Measurements from ENCODE around the gene DSTN.

- TF ChIP-seq, protein P1, sequence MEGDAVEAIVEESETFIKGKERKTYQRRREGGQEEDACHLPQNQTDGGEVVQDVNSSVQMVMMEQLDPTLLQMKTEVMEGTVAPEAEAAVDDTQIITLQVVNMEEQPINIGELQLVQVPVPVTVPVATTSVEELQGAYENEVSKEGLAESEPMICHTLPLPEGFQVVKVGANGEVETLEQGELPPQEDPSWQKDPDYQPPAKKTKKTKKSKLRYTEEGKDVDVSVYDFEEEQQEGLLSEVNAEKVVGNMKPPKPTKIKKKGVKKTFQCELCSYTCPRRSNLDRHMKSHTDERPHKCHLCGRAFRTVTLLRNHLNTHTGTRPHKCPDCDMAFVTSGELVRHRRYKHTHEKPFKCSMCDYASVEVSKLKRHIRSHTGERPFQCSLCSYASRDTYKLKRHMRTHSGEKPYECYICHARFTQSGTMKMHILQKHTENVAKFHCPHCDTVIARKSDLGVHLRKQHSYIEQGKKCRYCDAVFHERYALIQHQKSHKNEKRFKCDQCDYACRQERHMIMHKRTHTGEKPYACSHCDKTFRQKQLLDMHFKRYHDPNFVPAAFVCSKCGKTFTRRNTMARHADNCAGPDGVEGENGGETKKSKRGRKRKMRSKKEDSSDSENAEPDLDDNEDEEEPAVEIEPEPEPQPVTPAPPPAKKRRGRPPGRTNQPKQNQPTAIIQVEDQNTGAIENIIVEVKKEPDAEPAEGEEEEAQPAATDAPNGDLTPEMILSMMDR (IDR thresholded peaks at IDR 0.05), result no peak
- TF ChIP-seq POLR2A (IDR thresholded peaks at IDR 0.05), result no peak
These were observed 65.7 kb downstream of the DSTN start for GRCh38 chr20:17635332-17636244.

Data from tibial nerve (tissue), 3 donors.